Panc1 (cell line): ENCODE results near the gene LRRC46. TPM values are rescaled to one million over a fixed set of nuclear protein-coding genes. Genes with fewer than 3 reads are reported as not detected.

ENCODE experiments used
- ATAC-seq: fragments of 200-7000 bp; cut with Tn5 transposase; 2 replicates; pipeline ENCODE4 v1.9.1; 2020; ENCODE audit warnings: mild to moderate bottlenecking, moderate library complexity
- BruUV-seq: library from RNA; stranded (reverse); fragments of 400-500 nt; replicated peaks from 2 replicates; lab custom pipeline; 2021; lab: Mats Ljungman, UMichigan
- CTCF ChIA-PET: fragments of 300-600 bp; sonication (Branson Sonifier 250); formaldehyde crosslinking; loops from one replicate; lab custom pipeline; 2022; ENCODE audit warnings: antibody characterized with exemption; lab: Charles Lee
- POLR2A ChIA-PET: fragments of 300-600 bp; sonication (Branson Sonifier 250); formaldehyde crosslinking; loops from one replicate; lab custom pipeline; 2022; ENCODE audit warnings: antibody characterized with exemption; lab: Charles Lee
- DNase-seq: peaks from one replicate; pipeline ENCODE4 v3.0.0-alpha.2; 2010; ENCODE audit warnings: low read depth, low spot score
- H3K27ac ChIP-seq: 2 replicates; pipeline ENCODE4 v1.5.1; 2011; ENCODE audit warnings: mild to moderate bottlenecking, low read length, inconsistent platforms
- H3K27me3 ChIP-seq: fragments of 200-500 bp; sonication (Bioruptor generic); 2 replicates; pipeline ENCODE4 v1.6.0; 2014; ENCODE audit warnings: low read length, inconsistent platforms; ENCODE audit not compliant: control insufficient read depth, insufficient read depth
- H3K36me3 ChIP-seq: fragments of 200-500 bp; sonication (Bioruptor generic); 2 replicates; pipeline ENCODE4 v1.5.1; 2014; ENCODE audit warnings: inconsistent platforms, mild to moderate bottlenecking, low read length, moderate library complexity; ENCODE audit not compliant: control insufficient read depth, insufficient read depth
- H3K4me1 ChIP-seq: 2 replicates; pipeline ENCODE4 v1.5.1; 2011; ENCODE audit warnings: inconsistent platforms, mild to moderate bottlenecking, low read length, moderate library complexity; ENCODE audit not compliant: control insufficient read depth, insufficient read depth
- H3K4me3 ChIP-seq, 2 experiments: 2 replicates each; pipeline ENCODE4 v1.5.1; 2011 to 2012; ENCODE audit warnings: low read depth in 2 of 2, low read length in 2 of 2, mild to moderate bottlenecking in 2 of 2, inconsistent platforms in 1 of 2, moderate library complexity in 1 of 2
- H3K9me3 ChIP-seq: fragments of 200-500 bp; sonication (Bioruptor generic); 2 replicates; pipeline ENCODE4 v1.5.1; 2014; ENCODE audit warnings: low read depth, mild to moderate bottlenecking, inconsistent platforms, low read length, moderate library complexity; ENCODE audit not compliant: control insufficient read depth, insufficient read depth
- POLR2AphosphoS5 ChIP-seq: IDR thresholded peaks from 2 replicates; pipeline ENCODE4 v1.6.1; 2012; ENCODE audit warnings: mild to moderate bottlenecking, low read depth, low read length, moderate library complexity
- SIN3A ChIP-seq: IDR thresholded peaks from 2 replicates; pipeline ENCODE4 v1.6.1; 2012; ENCODE audit warnings: low read depth, mild to moderate bottlenecking, low read length, moderate library complexity, borderline replicate concordance; ENCODE audit not compliant: insufficient read depth
- TCF7L2 ChIP-seq: IDR thresholded peaks from 2 replicates; pipeline ENCODE4 v1.6.1; 2011; ENCODE audit warnings: mild to moderate bottlenecking, low read depth, low read length, inconsistent platforms
- in situ Hi-C: cut with HindIII; loops from 2 replicates; pipeline ENCODE4 v1.10.0; 2016; ENCODE audit warnings: low sequenced_read_pairs, low pct_unique_long_range_greater_than_20kb
- intact Hi-C: fragments of 100-400 bp; cut with micrococcal nuclease; formaldehyde crosslinking; loops from one replicate; pipeline ENCODE4 v1.10.0; 2022; ENCODE audit not compliant: unreplicated experiment
- total RNA-seq: library from RNA; stranded (reverse); gene quantifications from one replicate; pipeline ENCODE4 v1.2.1, GENCODE V29; 2021; ENCODE audit not compliant: unreplicated experiment
- TF ChIP-seq, protein P1 (sequence below): fragments of 450-650 bp; IDR thresholded peaks from 2 replicates; pipeline ENCODE4 v1.5.1; 2017; ENCODE audit warnings: mild to moderate bottlenecking
- TF ChIP-seq, protein P2 (sequence below), 2 experiments: IDR thresholded peaks; 2 replicates each; pipeline ENCODE4 v1.6.1; 2011 to 2012; ENCODE audit warnings: low read depth in 2 of 2, control low read depth in 1 of 2, low read length in 1 of 2, mild to moderate bottlenecking in 1 of 2, moderate library complexity in 1 of 2; ENCODE audit not compliant: insufficient read depth in 1 of 2

LRRC46 gene
- total RNA-seq, 1 experiment from 2014 or later = 1.9 TPM

DNA sequence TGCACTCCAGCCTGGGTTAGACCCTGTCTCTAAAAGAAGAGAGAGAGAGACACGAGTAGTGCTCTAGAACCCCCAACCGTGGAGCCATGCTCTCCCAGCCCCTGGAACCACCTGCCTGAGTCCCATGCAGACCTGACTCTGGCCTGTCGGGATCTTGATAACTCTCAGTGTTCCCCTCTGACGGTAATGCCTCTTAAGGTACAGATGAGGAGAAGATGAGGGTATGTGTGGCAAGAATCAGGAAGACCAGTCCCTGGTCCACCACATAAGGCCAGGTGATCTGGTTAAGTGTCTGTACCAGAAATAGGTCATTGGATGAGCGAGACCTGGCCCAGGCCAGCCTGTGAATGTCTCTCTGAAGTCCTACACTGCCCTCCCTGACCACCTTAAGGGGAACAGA lies 28.3 kb upstream of the LRRC46 start:
- intact Hi-C loops = loop anchor here (5.0 kb wide), 1 partner anchor 106 kb away; no protein-coding TSS in a partner anchor
- no TSS peak for BruUV-seq

DNA sequence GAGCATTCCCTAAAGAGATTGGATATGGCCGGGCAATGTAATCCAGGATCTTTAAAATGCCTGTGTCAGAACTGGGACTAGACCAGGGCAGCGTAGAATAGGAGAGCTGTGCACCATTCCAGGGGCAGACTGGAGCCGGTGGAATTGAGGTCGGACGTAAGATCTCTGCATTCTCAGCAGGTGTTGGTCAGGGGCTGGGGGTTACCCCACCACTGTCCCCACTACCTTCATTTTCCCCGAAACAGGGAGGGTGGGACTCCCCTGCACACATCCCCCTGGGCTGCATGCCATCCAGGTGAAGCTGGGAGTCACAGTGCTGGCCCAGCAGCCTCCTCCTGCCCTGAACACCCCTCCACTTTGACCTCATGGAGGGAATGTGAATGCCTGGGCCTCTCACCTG lies 27.7 kb upstream of the LRRC46 start:
- no peak overlapping the region for H3K27ac ChIP-seq
- BruUV-seq = no TSS peak
- ChIA-PET CTCF (no interaction called here), POLR2A (no interaction called here)
- H3K4me1 ChIP-seq = no peaks in the 10 kb centered on the region
- TF ChIP-seq TCF7L2 = no peak
- TF ChIP-seq, protein P1, sequence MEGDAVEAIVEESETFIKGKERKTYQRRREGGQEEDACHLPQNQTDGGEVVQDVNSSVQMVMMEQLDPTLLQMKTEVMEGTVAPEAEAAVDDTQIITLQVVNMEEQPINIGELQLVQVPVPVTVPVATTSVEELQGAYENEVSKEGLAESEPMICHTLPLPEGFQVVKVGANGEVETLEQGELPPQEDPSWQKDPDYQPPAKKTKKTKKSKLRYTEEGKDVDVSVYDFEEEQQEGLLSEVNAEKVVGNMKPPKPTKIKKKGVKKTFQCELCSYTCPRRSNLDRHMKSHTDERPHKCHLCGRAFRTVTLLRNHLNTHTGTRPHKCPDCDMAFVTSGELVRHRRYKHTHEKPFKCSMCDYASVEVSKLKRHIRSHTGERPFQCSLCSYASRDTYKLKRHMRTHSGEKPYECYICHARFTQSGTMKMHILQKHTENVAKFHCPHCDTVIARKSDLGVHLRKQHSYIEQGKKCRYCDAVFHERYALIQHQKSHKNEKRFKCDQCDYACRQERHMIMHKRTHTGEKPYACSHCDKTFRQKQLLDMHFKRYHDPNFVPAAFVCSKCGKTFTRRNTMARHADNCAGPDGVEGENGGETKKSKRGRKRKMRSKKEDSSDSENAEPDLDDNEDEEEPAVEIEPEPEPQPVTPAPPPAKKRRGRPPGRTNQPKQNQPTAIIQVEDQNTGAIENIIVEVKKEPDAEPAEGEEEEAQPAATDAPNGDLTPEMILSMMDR = no peak
- no peak for TF ChIP-seq SIN3A
- no peak for TF ChIP-seq POLR2AphosphoS5
- TF ChIP-seq, protein P2, sequence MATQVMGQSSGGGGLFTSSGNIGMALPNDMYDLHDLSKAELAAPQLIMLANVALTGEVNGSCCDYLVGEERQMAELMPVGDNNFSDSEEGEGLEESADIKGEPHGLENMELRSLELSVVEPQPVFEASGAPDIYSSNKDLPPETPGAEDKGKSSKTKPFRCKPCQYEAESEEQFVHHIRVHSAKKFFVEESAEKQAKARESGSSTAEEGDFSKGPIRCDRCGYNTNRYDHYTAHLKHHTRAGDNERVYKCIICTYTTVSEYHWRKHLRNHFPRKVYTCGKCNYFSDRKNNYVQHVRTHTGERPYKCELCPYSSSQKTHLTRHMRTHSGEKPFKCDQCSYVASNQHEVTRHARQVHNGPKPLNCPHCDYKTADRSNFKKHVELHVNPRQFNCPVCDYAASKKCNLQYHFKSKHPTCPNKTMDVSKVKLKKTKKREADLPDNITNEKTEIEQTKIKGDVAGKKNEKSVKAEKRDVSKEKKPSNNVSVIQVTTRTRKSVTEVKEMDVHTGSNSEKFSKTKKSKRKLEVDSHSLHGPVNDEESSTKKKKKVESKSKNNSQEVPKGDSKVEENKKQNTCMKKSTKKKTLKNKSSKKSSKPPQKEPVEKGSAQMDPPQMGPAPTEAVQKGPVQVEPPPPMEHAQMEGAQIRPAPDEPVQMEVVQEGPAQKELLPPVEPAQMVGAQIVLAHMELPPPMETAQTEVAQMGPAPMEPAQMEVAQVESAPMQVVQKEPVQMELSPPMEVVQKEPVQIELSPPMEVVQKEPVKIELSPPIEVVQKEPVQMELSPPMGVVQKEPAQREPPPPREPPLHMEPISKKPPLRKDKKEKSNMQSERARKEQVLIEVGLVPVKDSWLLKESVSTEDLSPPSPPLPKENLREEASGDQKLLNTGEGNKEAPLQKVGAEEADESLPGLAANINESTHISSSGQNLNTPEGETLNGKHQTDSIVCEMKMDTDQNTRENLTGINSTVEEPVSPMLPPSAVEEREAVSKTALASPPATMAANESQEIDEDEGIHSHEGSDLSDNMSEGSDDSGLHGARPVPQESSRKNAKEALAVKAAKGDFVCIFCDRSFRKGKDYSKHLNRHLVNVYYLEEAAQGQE (IDR thresholded peaks at IDR 0.05; ENCODE audit: insufficient read depth in 1 of 2, low read depth in 2 of 2, low read length in 1 of 2) = no peak
- ATAC-seq (no peak), DNase-seq (no peak)
- H3K4me3 ChIP-seq = no peak overlapping the region
- intact Hi-C loops = loop anchor here (5.0 kb wide), 1 partner anchor 106 kb away; no protein-coding TSS in a partner anchor
- no peaks in the 10 kb centered on the region for H3K36me3 ChIP-seq
- no peaks in the 10 kb centered on the region for H3K9me3 ChIP-seq
- H3K27me3 ChIP-seq = no peaks in the 10 kb centered on the region
- in situ Hi-C loops = no loop called here

More for the DNA sequence above, 28.3 kb upstream of the LRRC46 start:
- Histone ChIP-seq H3K9me3 (no peaks in the 10 kb centered on the region), H3K36me3 (no peaks in the 10 kb centered on the region), H3K27me3 (no peaks in the 10 kb centered on the region), H3K4me3 (no peak overlapping the region), H3K27ac (no peak overlapping the region), H3K4me1 (no peaks in the 10 kb centered on the region)
- no peak for ATAC-seq
- DNase-seq = no peak
- no peak for TF ChIP-seq SIN3A
- no peak for TF ChIP-seq TCF7L2
- TF ChIP-seq, protein P1 = no peak
- no peak for TF ChIP-seq POLR2AphosphoS5
- in situ Hi-C loops = no loop called here
- ChIA-PET CTCF (interaction anchor here (0.6 kb wide), 1 partner anchor 37 kb away, joined by 3 read pairs; no protein-coding TSS in a partner anchor), POLR2A (no interaction called here)
